ENCODE data around the gene GCM1.
"Not testable (repeated sequence)": the region's sequence is repeated elsewhere in the genome, so short reads cannot be mapped to it uniquely, and the experiment has no call there.

The GCM1 gene

GRCh38 chr6:53148684-53149083, at the start of gene GCM1:
Gene GCM1 (minus strand): TSS chr6:53148841. CDS start chr6:53145632, 3,209 bp downstream.
- no peak for DNase-seq

DNA sequence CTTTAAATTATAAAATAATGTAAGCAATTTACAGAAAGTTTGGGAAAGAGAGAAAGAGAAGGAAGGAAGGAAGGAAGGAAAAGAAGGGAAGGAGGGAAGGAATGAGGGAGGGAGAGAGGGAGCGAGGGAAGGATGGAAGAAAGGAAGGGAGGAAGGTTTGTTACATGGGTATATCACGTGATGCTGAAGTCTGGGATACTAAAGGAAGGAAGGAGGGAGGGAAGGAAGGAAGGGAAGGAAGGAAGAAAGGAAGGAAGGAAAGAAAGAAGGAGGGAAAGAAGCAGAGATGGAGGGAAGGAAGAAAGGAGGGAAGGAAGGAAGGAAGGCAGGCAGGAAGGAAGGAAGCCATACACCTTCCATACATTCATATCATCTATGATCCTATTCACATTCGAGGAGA, 48.9 kb upstream of the GCM1 start:
- no peak for DNase-seq

- no peak for DNase-seq
Measured at GRCh38 chr6:53195048-53195447, 46.4 kb upstream of the GCM1 start.

GRCh38 chr6:53192682-53193188, 44.1 kb upstream of the GCM1 start:
- no peak for DNase-seq

DNA sequence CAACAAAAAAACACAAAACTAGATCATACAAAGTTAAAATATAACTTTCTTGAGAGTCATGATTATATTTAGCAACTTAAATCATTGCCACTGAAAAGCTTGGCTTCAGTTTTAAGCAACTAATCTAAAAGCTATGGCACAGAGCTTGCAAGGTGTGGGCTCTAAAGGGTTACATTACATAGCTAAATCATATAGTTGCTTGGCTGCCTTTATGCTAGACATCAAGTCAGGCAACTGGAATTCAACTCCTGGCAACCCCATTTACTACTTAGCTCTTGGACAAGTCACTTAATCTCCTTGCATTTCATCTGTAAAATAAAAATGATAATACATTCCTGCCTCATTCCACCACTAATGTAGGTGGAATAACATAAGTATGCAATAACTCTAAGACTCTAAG, 40.9 kb upstream of the GCM1 start:
- DNase-seq: no peak

DNA sequence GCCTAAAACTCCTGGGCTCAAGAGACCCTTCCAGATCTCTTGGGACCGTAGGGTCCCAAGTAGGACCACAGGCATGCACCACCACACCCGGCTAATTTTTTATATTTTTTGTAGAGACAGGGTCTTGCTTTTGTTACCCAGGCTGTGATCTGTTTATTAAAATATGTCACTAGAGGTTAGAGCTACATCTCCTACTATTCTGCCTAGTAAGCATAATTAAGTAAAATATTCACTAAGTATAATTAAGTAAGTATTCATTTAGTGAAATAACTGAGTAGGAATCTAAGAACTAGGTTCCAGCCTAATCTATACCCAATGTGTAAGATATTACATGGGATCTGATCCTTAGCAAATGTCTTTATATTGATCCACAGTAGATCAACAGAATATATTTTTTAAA, 40.2 kb upstream of the GCM1 start:
- no peak for DNase-seq

DNA sequence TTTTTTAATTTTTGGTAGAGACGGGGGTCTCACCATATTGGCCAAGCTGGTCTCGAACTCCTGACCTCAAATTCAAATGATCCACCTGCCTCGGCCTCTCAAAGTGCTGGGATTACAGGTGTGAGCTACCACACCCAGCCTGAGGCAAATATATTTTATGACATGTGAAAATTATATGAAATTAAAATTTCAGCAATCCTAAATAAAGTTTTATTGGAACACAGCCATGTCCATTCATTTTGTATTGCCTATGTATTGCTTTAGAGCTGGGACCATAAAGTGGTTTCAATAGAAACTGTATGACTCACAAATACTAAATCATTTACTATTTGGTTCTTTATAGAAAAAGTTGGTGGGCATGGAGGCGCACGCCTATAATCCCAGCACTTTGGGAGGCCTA, 32.0 kb upstream of the GCM1 start:
- DNase-seq: no peak

DNA sequence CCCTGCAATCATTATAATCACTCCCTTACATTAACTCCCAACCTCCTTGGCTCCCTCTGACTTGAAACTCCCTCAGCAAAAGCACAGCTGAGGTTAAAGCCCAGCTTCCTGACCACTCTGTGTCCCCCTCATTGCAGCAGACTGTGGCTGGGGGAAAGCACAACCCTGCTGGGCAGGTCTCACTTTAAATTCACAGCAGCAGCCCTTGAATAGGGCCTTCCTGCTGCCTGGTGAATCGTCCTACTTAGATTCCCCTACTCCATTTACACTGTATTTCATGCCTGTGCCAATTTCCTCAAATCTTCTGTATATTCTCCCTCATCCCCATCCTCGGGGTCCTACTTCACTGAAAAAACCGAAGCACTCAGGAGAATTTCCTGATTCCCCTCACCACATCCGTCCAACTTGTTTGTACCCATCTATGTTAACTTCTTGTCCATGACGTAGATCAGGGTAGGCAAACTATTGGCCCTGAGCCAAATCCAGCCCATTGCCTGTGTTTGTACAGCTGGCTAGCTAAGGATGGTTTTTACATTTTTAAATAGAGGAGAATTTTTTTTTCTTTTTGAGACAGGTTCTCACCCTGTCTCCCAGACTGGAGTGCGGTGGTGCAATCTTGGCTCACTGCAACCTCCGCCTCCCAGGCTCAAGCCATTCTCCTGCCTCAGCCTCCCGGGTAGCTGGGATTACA, 31.5 kb upstream of the GCM1 start:
- DNase-seq: no peak

- DNase-seq: no peak
Measured at GRCh38 chr6:53178837-53179432, 30.3 kb upstream of the GCM1 start.

- no peak for DNase-seq
Measured at GRCh38 chr6:53175027-53175426, 26.4 kb upstream of the GCM1 start.

DNA sequence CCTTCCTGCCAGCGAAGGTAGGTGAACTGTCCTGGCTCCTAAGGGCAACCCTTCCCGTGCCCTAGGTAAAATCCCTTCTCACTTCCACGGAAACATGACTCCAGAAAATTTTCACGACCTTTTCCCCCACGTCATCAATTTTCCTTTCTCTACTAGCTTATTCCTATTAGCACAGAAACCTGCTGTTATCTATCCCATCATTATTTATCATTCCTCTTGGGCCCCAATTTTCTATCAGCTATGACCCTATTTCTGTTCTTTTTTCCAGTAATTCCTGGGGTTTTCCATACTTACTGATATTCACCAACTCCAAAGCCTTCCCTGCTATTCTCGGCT, 23.8 kb upstream of the GCM1 start:
- no peak for DNase-seq

DNA sequence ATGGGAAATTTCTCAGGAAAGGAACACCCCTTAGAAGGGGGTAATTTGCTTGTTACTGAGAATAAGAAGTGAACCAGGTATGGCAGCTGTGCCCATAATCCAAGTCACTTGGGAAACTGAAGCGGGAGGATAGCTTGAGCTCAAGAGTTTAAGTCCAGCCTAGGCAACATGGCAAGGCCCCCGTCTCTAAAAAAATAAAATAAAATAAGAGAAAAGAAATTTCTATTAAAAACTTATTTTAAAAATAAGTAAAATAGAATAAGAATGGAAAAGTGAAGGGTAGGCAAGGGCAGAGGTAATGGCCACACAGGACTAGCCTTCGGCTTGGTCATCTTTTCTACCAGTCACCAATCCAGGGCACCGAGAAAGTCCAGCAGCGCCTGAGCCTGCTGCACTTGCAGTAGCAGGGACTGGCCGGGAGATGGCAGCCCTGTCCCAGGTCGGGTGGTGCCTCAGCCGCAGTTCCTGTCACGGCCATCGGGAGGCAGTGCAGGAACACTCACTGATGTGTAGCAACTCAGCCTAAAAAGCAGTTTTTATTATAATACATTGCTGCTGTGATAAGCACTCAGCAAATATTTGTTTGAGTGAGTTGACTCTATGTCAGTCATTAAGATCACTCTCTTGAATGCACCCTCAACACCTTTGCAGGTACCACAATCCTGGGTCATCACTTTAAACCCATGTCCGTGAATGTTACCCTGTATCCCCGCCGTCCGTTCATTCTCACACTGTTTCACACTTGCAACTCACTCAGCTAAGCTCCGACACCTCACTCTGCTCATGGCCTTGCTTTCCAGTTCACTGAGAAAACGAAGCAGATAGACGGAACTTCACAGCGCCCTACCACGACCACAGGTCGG, 23.2 kb upstream of the GCM1 start:
- DNase-seq: peak; percentile 75

DNA sequence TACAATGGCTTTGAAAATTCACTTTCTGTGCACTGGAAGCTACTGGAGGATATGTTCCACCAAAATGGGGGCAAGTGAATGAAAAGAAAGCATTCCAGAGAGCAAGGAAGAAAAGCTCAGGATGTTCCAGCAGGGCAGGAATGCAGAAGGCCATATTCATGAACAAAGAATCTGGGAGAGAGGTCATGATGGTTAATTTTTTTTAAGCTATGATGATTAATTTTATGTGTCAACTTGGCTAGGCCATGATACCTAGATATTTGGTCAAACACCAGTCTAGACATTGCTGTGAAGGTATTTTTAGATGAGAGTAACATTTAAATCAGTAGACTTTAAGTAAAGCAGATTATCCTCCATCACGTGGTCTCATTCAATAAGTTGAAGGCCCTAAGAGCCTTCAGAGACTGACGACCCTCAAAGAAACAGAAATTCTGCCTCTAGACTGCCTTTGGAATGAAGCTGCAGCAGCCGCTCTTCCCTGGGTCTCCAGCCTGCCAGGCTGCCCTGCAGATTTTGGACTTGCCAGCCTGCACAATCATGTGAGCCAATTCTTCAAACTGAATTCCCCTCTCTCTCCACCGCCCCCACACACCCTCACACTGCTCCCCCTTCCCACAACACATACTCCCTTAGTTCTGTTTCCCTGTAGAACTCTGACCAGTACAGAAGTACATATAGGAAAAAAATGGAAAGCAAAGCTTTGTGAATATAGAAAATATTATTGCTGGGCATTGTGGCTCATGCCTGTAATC, 20.1 kb upstream of the GCM1 start:
- DNase-seq: peak; percentile 78

DNA sequence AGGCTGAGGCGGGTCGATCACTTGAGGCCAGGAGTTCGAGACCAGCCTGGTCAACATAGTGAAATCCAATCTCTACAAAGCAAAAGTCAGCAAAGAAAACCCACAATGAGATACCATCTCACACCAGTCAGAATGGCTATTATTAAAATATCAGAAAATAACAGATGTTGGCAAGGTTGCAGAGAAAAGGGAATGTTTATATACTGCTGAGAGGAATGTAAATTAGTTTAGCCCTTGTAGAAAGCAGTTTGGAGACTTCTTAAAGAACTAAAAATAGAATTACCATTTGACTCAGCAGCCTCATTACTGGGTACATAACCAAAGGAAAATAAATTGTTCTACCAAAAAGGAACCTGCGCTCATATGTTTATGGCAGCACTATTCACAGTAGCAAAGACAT, 16.7 kb upstream of the GCM1 start:
- peak; percentile 25 for DNase-seq

GRCh38 chr6:53162606-53163005, 14.0 kb upstream of the GCM1 start:
- DNase-seq: no peak

GRCh38 chr6:53161481-53162009, 12.9 kb upstream of the GCM1 start:
- peak; percentile 13 for DNase-seq

- DNase-seq: peak; percentile 27
Measured at GRCh38 chr6:53159558-53159957, 10.9 kb upstream of the GCM1 start.

GRCh38 chr6:53158076-53158475, 9.4 kb upstream of the GCM1 start:
- DNase-seq: not testable (repeated sequence)

GRCh38 chr6:53155279-53155678, 6.6 kb upstream of the GCM1 start:
- DNase-seq: not testable (repeated sequence)

DNA sequence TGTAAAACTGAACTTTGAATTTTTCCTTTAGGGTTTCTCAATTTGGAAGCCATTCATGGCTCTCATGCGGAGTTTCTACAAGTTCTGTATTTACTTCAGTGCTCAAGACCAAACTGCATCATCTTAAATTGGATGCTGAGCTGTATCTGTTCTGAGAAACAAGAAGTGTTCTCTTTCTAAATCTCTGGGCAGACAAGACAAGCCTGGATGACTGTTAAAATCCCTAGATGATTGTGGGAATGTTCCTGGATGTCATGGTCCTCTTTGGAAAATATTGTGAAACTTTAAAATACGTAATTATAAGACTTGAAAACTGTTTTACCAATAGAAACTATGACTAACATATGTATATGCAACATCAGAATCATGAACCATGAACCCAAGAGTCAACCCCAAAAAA, 6.2 kb upstream of the GCM1 start:
- DNase-seq: no peak

DNA sequence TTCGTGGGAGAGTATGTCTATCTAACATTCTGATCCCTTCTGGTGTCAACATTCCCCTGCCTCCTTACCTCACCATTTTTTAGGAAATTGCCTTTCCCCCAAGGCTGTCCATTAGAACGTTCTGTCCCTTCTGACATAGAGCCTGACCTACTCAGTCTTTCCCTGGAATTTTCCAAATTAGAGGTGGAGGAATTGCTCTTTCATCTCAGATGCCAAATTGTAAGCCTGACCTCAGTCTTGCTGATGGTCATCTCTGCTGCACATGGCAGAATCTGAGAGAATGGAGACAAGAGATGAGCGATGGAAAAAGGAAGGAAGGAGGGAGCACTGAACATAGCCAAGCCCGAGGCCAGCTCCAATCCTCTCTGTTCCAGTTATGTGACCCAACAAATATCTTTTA, 5.4 kb upstream of the GCM1 start:
- no peak for DNase-seq

DNA sequence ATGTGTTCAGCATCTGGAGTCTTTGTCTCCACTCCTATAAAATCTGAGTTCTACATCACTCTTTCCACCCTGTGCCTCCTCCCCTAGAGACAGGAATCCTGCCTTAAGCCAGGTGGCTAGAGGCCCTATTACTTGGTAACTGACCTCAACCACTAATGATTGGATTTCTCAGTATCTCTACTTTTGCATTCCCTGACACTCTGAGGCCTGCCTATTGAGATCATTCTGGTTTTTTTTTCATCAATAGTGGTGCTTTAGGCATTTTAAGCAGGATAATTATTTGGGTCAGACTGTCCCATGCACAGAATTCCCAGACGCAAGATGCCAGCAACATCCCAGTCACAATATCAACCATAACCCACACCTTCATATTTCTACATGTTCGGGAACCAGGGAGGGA, 3.9 kb upstream of the GCM1 start:
- no peak for DNase-seq

DNA sequence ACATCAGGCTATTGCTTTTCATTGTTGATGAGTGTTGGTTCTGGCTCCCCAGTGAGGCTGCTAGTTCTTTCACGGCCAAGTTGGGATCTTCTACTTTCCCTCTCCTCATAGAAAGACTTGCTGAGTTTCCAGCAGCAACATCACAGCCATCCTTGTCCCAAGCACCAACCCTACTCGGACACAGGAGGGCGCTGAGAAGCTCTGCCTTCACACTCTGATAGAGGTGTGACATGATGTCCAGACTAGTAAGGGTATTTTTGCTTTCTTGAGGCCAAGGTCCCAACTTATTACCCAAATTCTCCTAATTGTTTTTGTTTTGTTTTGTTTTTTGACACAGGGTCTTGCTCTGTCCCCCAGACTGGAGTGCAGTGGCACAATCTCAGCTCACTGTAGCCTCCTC, 3.0 kb upstream of the GCM1 start:
- peak; percentile 31 for DNase-seq

Measured in EL (cell line).